Stimulated activated CD8-positive, alpha-beta memory T cell treated with anti-CD3 and anti-CD28 coated beads, Interleukin-2, amount 100 ng/mL, for 1 hour (primary cell): ENCODE measurements around the gene RAP1GDS1.
"Not testable (repeated sequence)": the region's sequence is repeated elsewhere in the genome, so short reads cannot be mapped to it uniquely, and the experiment has no call there.

Experiments
- DNase-seq, 2 donors: peaks; one replicate each; pipeline ENCODE4 v3.0.0-alpha.2; 2020; ENCODE audit warnings: low read depth in 2 of 2

Gene RAP1GDS1

GRCh38 chr4:98433691-98434090 lies 172.5 kb downstream of the RAP1GDS1 start:
- DNase-seq, result no peak

GRCh38 chr4:98434816-98435215 lies 173.6 kb downstream of the RAP1GDS1 start:
- no peak for DNase-seq

- DNase-seq, result no peak
Observed at GRCh38 chr4:98444371-98444770, 183.2 kb downstream of the RAP1GDS1 start.

GRCh38 chr4:98446499-98447375 lies 185.6 kb downstream of the RAP1GDS1 start:
- DNase-seq, result peak; percentile 24 to 33

GRCh38 chr4:98447648-98448047 lies 186.5 kb downstream of the RAP1GDS1 start:
- no peak for DNase-seq

GRCh38 chr4:98448908-98449307 lies 187.7 kb downstream of the RAP1GDS1 start:
- no peak for DNase-seq

- DNase-seq, result no peak
Observed at GRCh38 chr4:98452091-98452490, 190.9 kb downstream of the RAP1GDS1 start.

GRCh38 chr4:98457422-98457821 lies 196.2 kb downstream of the RAP1GDS1 start:
- DNase-seq, result not testable (repeated sequence)

- DNase-seq, result not testable (repeated sequence)
Observed at GRCh38 chr4:98461121-98461865, 200.1 kb downstream of the RAP1GDS1 start.

GRCh38 chr4:98462487-98462886 lies 201.3 kb downstream of the RAP1GDS1 start:
- DNase-seq, result no peak

- DNase-seq, result no peak
Observed at GRCh38 chr4:98466868-98467599, 205.8 kb downstream of the RAP1GDS1 start.

- DNase-seq, result peak; percentile 35 to 43
Observed at GRCh38 chr4:98467627-98468072, 206.5 kb downstream of the RAP1GDS1 start.

- DNase-seq, result no peak
Observed at GRCh38 chr4:98468709-98469108, 207.5 kb downstream of the RAP1GDS1 start.

GRCh38 chr4:98469771-98470170 lies 208.6 kb downstream of the RAP1GDS1 start:
- no peak for DNase-seq

- DNase-seq, result no peak
Observed at GRCh38 chr4:98470366-98470765, 209.2 kb downstream of the RAP1GDS1 start.

GRCh38 chr4:98470831-98471230 lies 209.6 kb downstream of the RAP1GDS1 start:
- DNase-seq, result no peak

GRCh38 chr4:98473046-98473445 lies 211.9 kb downstream of the RAP1GDS1 start:
- DNase-seq, result no peak

- no peak for DNase-seq
Observed at GRCh38 chr4:98474408-98474844, 213.2 kb downstream of the RAP1GDS1 start.

GRCh38 chr4:98476891-98477290 lies 215.7 kb downstream of the RAP1GDS1 start:
- DNase-seq, result no peak

GRCh38 chr4:98479590-98479989 lies 218.4 kb downstream of the RAP1GDS1 start:
- DNase-seq, result not testable (repeated sequence)

- no peak for DNase-seq
Observed at GRCh38 chr4:98480535-98480934, 219.4 kb downstream of the RAP1GDS1 start.

- no peak for DNase-seq
Observed at GRCh38 chr4:98481167-98481566, 220.0 kb downstream of the RAP1GDS1 start.
